Kidney capillary endothelial cell (primary cell): ENCODE data around the gene COX15.
"Not testable (repeated sequence)": the region's sequence is repeated elsewhere in the genome, so short reads cannot be mapped to it uniquely, and the experiment has no call there.

Experiments
- DNase-seq: peaks from one replicate; pipeline ENCODE4 v3.0.0-alpha.2; 2018; ENCODE audit warnings: low spot score

COX15 gene

DNA sequence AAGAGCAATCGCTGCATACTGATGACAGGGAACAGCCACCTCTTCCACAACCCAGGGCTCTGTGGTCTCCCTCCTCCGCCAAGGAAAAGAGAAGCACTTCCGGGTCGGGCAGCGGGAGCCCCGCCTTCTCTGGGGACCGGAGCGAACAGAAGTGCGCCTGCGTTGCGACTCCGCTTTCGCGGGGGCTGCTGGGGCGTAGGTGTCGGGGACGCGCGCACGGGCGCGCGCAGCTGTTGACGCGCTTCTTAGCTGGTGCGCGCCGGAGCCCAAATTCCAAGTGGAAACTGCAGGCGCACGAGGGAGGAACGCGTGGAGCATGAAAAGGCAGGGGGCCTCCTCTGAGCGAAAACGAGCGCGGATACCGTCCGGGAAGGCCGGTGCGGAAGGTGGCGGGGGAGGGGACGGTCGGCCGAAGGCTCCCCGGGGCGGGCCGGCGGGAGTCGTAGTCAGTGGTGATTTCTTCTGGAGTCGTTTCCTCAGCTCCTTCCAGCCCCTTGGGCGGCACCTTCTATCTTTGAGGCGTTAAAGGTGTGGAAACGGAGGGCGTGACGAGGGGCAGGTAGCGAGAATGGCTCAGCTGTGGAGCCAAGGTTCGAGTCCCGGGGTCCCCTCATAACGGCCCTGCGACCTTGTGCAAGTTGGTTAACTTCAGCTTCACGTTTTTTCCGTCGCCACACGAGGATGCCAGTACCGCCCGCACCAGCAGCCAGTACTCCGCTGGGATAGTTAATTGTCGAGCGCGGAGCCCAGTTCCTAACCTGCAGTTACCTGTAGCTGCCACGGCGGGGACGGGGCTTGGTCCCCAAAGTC is at the start of gene COX15, which contains the start of gene CUTC:
COX15 (minus strand) TSS at position 95 of the 810 bp plus-strand sequence; CDS start at position 17, 78 bp downstream.
CUTC (plus strand) TSS at position 202 of the 810 bp plus-strand sequence; CDS start at position 317, 115 bp downstream.
- DNase-seq, result peak; percentile 95

DNA sequence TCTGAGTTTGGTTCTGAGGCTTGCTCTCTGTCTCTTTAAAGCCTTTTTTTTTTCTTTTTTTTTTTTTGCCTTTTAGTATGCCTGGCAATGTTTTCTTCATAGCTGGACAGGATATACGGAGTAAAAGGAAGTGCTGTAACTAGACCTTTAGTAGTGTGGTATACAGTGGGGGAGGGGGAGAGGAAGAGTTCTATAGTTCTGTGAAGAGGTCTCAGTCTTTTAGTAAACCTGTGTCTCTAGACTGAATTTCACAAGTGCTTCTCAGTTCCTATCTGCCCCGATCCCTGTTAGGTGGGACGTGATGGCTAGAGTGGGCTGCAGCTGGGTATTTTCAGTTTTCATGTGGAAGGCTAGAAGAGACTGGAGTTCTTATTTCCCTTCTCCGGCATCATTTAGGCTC is 47.4 kb upstream of the COX15 start:
- DNase-seq, result peak; percentile 87

GRCh38 chr10:99777918-99778714 is 46.2 kb upstream of the COX15 start:
- peak; percentile 4 for DNase-seq

DNA sequence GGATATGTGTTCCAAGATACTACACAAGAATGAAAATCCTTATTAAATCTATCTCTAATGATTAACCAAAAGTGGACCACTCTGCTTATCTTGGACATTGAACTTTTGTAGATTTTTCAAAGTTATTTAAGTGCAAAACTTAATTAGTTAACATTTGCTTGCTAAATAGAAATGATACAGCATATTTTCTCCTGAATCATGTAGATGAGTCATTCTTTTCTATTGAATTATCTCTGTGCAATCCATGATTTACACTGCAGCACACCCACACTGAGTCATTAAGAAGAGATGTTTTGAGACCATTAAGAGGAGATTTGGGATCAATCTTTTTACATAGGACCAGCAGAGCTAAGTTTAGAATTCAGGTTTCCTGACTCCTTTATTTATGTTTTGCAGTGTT is 43.9 kb upstream of the COX15 start:
- DNase-seq, result peak; percentile 92

GRCh38 chr10:99770408-99771045 is 38.6 kb upstream of the COX15 start:
- no peak for DNase-seq

GRCh38 chr10:99769706-99770105 is 37.8 kb upstream of the COX15 start:
- no peak for DNase-seq

GRCh38 chr10:99768556-99768955 is 36.6 kb upstream of the COX15 start:
- no peak for DNase-seq

GRCh38 chr10:99767901-99768300 is 36.0 kb upstream of the COX15 start:
- no peak for DNase-seq

- DNase-seq, result no peak
Measured at GRCh38 chr10:99766302-99766681, 34.4 kb upstream of the COX15 start.

- DNase-seq, result no peak
Measured at GRCh38 chr10:99765672-99766301, 33.9 kb upstream of the COX15 start.

GRCh38 chr10:99761365-99761764 is 29.4 kb upstream of the COX15 start:
- DNase-seq, result no peak

GRCh38 chr10:99760321-99760720 is 28.4 kb upstream of the COX15 start:
- DNase-seq, result no peak

GRCh38 chr10:99758211-99758891 is 26.4 kb upstream of the COX15 start:
- no peak for DNase-seq

- DNase-seq, result no peak
Measured at GRCh38 chr10:99756159-99756558, 24.2 kb upstream of the COX15 start.

DNA sequence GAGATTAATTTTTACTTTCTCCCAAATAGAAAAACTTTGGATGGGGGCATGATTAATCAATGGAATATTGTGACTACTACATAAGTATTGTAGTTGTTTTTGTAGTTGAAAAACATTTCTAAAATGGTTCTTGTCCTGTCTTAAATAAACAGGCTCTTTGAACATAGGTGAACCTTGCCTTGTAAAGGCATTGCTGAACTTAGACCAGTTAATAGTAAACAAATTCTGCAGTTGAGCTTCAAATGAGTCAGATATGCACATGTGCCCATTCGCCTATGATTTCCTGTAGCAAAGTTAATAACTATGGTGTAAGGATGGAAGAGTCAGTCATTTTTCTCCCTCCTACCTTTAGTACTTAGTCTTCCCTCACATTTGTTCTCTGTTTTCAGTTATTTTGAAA is 22.7 kb upstream of the COX15 start:
- DNase-seq, result no peak

- no peak for DNase-seq
Measured at GRCh38 chr10:99750641-99751040, 18.7 kb upstream of the COX15 start.

GRCh38 chr10:99748823-99749451 is 17.0 kb upstream of the COX15 start:
- no peak for DNase-seq

- not testable (repeated sequence) for DNase-seq
Measured at GRCh38 chr10:99746166-99746565, 14.2 kb upstream of the COX15 start.

- DNase-seq, result no peak
Measured at GRCh38 chr10:99743841-99744240, 11.9 kb upstream of the COX15 start.

DNA sequence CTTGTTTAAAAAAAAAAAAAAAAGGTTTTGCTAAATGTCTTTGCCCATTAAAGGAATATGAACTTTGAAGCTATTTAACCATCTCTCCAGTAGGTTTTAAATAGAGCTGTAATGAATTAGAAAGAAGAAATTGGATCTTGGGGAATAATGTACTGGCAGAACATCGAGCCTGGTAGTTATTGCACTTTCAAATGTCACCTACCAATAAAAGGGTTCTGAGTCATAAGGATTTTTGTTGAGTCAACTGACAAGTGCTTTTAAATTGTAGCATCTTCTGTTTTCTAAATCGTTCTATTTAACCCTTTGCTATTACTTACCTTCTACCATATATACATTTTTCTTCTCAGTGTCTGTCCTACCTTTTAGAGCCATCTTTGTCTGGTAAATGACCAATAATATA is 10.8 kb upstream of the COX15 start:
- no peak for DNase-seq

GRCh38 chr10:99742254-99742653 is 10.3 kb upstream of the COX15 start:
- DNase-seq, result no peak
